CD4-positive, alpha-beta T cell (primary cell): ENCODE measurements around the gene ABHD13. TPM values are rescaled to one million over a fixed set of nuclear protein-coding genes. Genes with fewer than 3 reads are reported as not detected.
A peak's percentile ranks its signal among the peaks of the same experiment; 100 is the strongest.
"Not testable (repeated sequence)": the region's sequence is repeated elsewhere in the genome, so short reads cannot be mapped to it uniquely, and the experiment has no call there.

Experiments
- ATAC-seq: fragments of 200-7000 bp; cut with Tn5 transposase; one replicate; pipeline ENCODE4 v1.10.0; 2022; ENCODE audit warnings: mild to moderate bottlenecking; ENCODE audit not compliant: poor library complexity
- CTCF ChIA-PET: fragments of 350-600 bp; sonication (Branson Sonifier 250); formaldehyde crosslinking; loops from one replicate; lab custom pipeline; 2021; ENCODE audit warnings: antibody characterized with exemption, inconsistent platforms; lab: Charles Lee
- POLR2A ChIA-PET: fragments of 350-600 bp; sonication (Branson Sonifier 250); formaldehyde crosslinking; loops from one replicate; lab custom pipeline; 2021; ENCODE audit warnings: antibody characterized with exemption, inconsistent platforms; lab: Charles Lee
- DNase-seq, 14 experiments: peaks; one replicate each; pipeline ENCODE4 v3.0.0-alpha.2; 2013 to 2020; ENCODE audit warnings: mixed read lengths in 2 of 14
- H3K27ac ChIP-seq, 2 donors: one replicate each; pipeline versions ENCODE4 v1.5.1 to v1.7.0; 2013; ENCODE audit warnings: low read length in 2 of 2, low read depth in 1 of 2, mild to moderate bottlenecking in 1 of 2
- H3K27me3 ChIP-seq, 2 experiments: 1 replicate in 1 of 2; 2 replicates in 1 of 2; pipeline versions ENCODE4 v1.6.1 to v1.7.0; 2013; ENCODE audit warnings: low read length in 2 of 2, control low read depth in 1 of 2, mild to moderate bottlenecking in 1 of 2, moderate library complexity in 1 of 2; ENCODE audit not compliant: insufficient read depth in 2 of 2, control insufficient read depth in 1 of 2
- H3K36me3 ChIP-seq: one replicate; pipeline ENCODE4 v1.6.1; 2013; ENCODE audit warnings: low read length, control low read depth; ENCODE audit not compliant: insufficient read depth
- H3K4me1 ChIP-seq: one replicate; pipeline ENCODE4 v1.6.1; 2013; ENCODE audit warnings: low read length, control low read depth; ENCODE audit not compliant: insufficient read depth
- H3K4me3 ChIP-seq: one replicate; pipeline ENCODE4 v1.5.1; 2013; ENCODE audit warnings: mild to moderate bottlenecking, low read length, moderate library complexity
- H3K9me3 ChIP-seq, 2 experiments: 1 replicate in 1 of 2; 2 replicates in 1 of 2; pipeline versions ENCODE4 v1.6.1 to v1.7.0; 2013; ENCODE audit warnings: low read length in 2 of 2, mild to moderate bottlenecking in 2 of 2, control low read depth in 1 of 2, moderate library complexity in 1 of 2; ENCODE audit not compliant: control insufficient read depth in 1 of 2, insufficient read depth in 1 of 2
- H3K27ac Mint-ChIP-seq: one replicate; pipeline ENCODE4 v1.8.0; 2020; ENCODE audit warnings: mixed read lengths
- H3K27me3 Mint-ChIP-seq: one replicate; pipeline ENCODE4 v1.8.0; 2021; ENCODE audit warnings: mixed read lengths
- H3K36me3 Mint-ChIP-seq: one replicate; pipeline ENCODE4 v1.8.0; 2021; ENCODE audit warnings: low read depth, mixed read lengths
- H3K4me1 Mint-ChIP-seq: one replicate; pipeline ENCODE4 v1.8.0; 2021; ENCODE audit warnings: low read depth, mixed read lengths
- H3K4me3 Mint-ChIP-seq: one replicate; pipeline ENCODE4 v1.8.0; 2020; ENCODE audit warnings: mild to moderate bottlenecking, mixed read lengths
- H3K9me3 Mint-ChIP-seq: one replicate; pipeline ENCODE4 v1.8.0; 2020; ENCODE audit warnings: mixed read lengths
- CTCF ChIP-seq: fragments of 200-600 bp; IDR thresholded peaks from one replicate; pipeline ENCODE4 v1.8.0; 2022; ENCODE audit warnings: antibody characterized with exemption, mild to moderate bottlenecking
- intact Hi-C, 2 experiments: fragments of 100-400 bp; cut with DNase I in 1 of 2; cut with micrococcal nuclease in 1 of 2; formaldehyde crosslinking; loops; one replicate each; pipeline versions ENCODE4 v1.15.1 to v1.9.0; 2023 to 2025; cut with DNase I, micrococcal nuclease
- total RNA-seq, 174 experiments: library from RNA in 2 of 174; stranded (reverse) in 2 of 174; gene quantifications; one replicate each; pipeline ENCODE4 v1.2.3 and lab custom pipeline; 2021 to 2026

The ABHD13 gene
- total RNA-seq, 2 experiments from 2014 or later, result 18.0 to 18.6 TPM

DNA sequence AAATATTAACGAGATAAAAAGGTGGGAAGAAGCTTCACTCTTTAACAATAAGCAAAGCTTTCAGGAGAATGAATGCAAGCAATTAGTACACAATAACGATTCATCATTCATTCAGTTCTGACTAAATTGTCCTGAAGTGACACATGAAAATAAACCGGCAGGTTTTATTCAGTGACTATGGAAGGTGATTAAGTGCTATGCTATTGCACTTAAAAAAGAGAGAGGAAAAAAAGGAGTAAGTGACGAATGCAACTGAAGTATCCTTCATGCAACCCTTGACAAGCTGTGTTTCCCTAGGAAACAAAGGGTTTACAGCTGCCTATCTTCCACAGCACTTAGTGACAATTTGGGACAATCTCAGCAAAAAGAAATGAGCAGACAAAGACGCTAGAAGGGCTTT, 4.2 kb upstream of the ABHD13 start:
- H3K4me1 Mint-ChIP-seq, result peaks cover 36% of the 10 kb centered on the region
- Histone ChIP-seq H3K4me1 (peaks cover 22% of the 10 kb centered on the region), H3K9me3 (peaks cover 0 to 5% of the 10 kb centered on the region in 2 experiments), H3K27me3 (no peaks in the 10 kb centered on the region), H3K36me3 (peaks cover 12% of the 10 kb centered on the region), H3K27ac (no peak overlapping the region), H3K4me3 (no peak overlapping the region)
- H3K27ac Mint-ChIP-seq, result peak overlapping the region; percentile 96
- H3K9me3 Mint-ChIP-seq, result peaks cover 18% of the 10 kb centered on the region
- CTCF ChIA-PET, result no interaction called here
- intact Hi-C loops, result loop anchor here in 1 of 2 experiments (5.0 kb wide), 1 partner anchor 37 kb away; no protein-coding TSS in a partner anchor
- H3K27me3 Mint-ChIP-seq, result no peaks in the 10 kb centered on the region
- no peak for TF ChIP-seq CTCF
- POLR2A ChIA-PET, result interaction anchor here (0.6 kb wide), 1 partner anchor 72 kb away, joined by 3 read pairs; no protein-coding TSS in a partner anchor
- H3K4me3 Mint-ChIP-seq, result peak overlapping the region; percentile 82
- H3K36me3 Mint-ChIP-seq, result peaks cover 57% of the 10 kb centered on the region
- no peak for ATAC-seq
- DNase-seq, result no peak

DNA sequence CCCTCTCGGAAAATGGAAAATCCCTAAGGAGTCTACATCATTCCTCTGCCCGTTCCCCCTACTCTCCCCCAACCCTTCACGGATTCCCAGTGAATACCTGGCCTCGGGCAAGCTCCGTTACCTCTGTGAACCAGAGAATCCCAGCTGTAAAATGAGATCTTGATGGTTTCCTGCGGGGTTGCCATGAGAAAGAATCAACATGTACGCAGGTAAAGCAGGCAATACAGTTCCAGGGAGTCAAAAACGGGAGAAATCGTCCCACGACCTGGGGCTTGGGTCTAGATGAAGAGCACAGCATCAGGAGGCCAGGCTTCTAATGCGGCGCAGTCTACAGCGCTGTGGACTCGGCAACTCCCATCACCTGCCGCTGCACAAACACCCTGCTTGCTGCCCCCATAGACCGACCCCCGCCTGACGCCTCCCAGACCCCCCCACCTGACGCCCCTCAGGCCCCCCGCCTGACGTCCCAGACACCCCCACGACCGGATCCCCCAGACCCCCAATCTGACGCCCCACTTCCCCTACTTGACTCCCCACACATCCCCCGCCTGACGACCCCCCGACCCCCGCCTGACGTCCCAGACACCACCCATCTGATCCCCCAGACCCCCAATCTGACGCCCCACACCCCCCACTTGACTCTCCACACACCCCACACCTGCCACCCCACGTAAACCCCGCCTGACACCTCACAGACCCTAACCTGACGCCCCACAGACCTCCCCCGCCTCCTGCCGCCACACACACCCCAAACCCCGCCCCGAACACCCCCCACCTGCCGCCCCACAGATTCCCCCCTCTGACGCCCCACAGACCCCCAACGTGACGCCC, 3.5 kb upstream of the ABHD13 start:
- ChIA-PET POLR2A (interaction anchor here (1.4 to 1.8 kb wide), 2 partner anchors 10 to 197 kb away, joined by 3 to 4 read pairs; no protein-coding TSS in a partner anchor), CTCF (no interaction called here)
- Mint-ChIP-seq H3K4me3 (peak overlapping the region; percentile 99), H3K9me3 (peaks cover 13% of the 10 kb centered on the region), H3K27me3 (no peaks in the 10 kb centered on the region), H3K4me1 (peaks cover 43% of the 10 kb centered on the region), H3K36me3 (peaks cover 59% of the 10 kb centered on the region), H3K27ac (peak overlapping the region; percentile 96)
- peak overlapping the region; percentile 56 for H3K4me3 ChIP-seq
- H3K4me1 ChIP-seq, result peaks cover 26% of the 10 kb centered on the region
- intact Hi-C loops, result loop anchor here (5.0 kb wide), 3 partner anchors 37 to 1647 kb away; partner anchors contain the start of gene ARGLU1 (in 1 of the 2)
- TF ChIP-seq CTCF, result no peak
- H3K9me3 ChIP-seq, result no peaks in the 10 kb centered on the region
- peak overlapping the region in 1 of 2 donors; percentile 13 for H3K27ac ChIP-seq
- H3K27me3 ChIP-seq, result no peaks in the 10 kb centered on the region
- peaks cover 12% of the 10 kb centered on the region for H3K36me3 ChIP-seq
- ATAC-seq (peak; percentile 25), DNase-seq (peak in 4 of 14 experiments; percentile 8 to 71 (median 37))

GRCh38 chr13:108215436-108215835, 2.8 kb upstream of the ABHD13 start, which contains the start of gene LIG4:
LIG4 (minus strand) TSS chr13:108215536; CDS start chr13:108211268, 4,268 bp downstream.
- DNase-seq (peak; percentile 86 to 98 (median 91)), ATAC-seq (peak; percentile 67)
- ChIA-PET POLR2A (interaction anchor here (0.8 to 1.8 kb wide), 3 partner anchors 9 to 196 kb away, joined by 3 to 4 read pairs (median 3); no protein-coding TSS in a partner anchor), CTCF (no interaction called here)
- no peaks in the 10 kb centered on the region for H3K9me3 ChIP-seq
- H3K4me3 Mint-ChIP-seq, result peak within 1 kb of the TSS; percentile 99
- peaks cover 5% of the 10 kb centered on the region for H3K36me3 ChIP-seq
- peaks cover 57% of the 10 kb centered on the region for H3K36me3 Mint-ChIP-seq
- no peak for TF ChIP-seq CTCF
- no peaks in the 10 kb centered on the region for H3K27me3 ChIP-seq
- H3K9me3 Mint-ChIP-seq, result peaks cover 8% of the 10 kb centered on the region
- peak within 1 kb of the TSS; percentile 96 for H3K27ac Mint-ChIP-seq
- peaks cover 51% of the 10 kb centered on the region for H3K4me1 Mint-ChIP-seq
- H3K4me3 ChIP-seq, result peak within 1 kb of the TSS; percentile 56
- intact Hi-C loops, result loop anchor here in 1 of 2 experiments (5.0 kb wide), 3 partner anchors 38 to 1648 kb away; partner anchors contain the start of gene ARGLU1
- H3K4me1 ChIP-seq, result peaks cover 30% of the 10 kb centered on the region
- H3K27me3 Mint-ChIP-seq, result no peaks in the 10 kb centered on the region
- peak within 1 kb of the TSS; percentile 15 to 49 for H3K27ac ChIP-seq

- Mint-ChIP-seq H3K4me3 (peak overlapping the region; percentile 99), H3K4me1 (peaks cover 63% of the 10 kb centered on the region), H3K27ac (peak overlapping the region; percentile 96), H3K36me3 (peaks cover 47% of the 10 kb centered on the region)
- H3K9me3 ChIP-seq, H3K9me3 Mint-ChIP-seq, H3K27me3 Mint-ChIP-seq, H3K27me3 ChIP-seq, CTCF ChIA-PET, ATAC-seq, H3K36me3 ChIP-seq: not testable (repeated sequence)
- POLR2A ChIA-PET, result interaction anchor here (0.9 to 1.4 kb wide), 3 partner anchors 33 to 59 kb away, joined by 3 to 6 read pairs (median 3); partner anchors contain the start of gene TNFSF13B
- Histone ChIP-seq H3K4me3 (peak overlapping the region; percentile 89), H3K27ac (peak overlapping the region; percentile 53 to 70), H3K4me1 (peaks cover 33% of the 10 kb centered on the region)
- intact Hi-C loops, result loop anchor here in 1 of 2 experiments (5.0 kb wide), 3 partner anchors 40 to 1650 kb away; partner anchors contain the start of gene ARGLU1
- peak in 1 of 14 experiments; percentile 7 for DNase-seq
Observed at GRCh38 chr13:108217307-108218043, 717 bp upstream of the ABHD13 start.
